ENCODE measurements around the gene ARHGAP40. TPM values are rescaled to one million over a fixed set of nuclear protein-coding genes. Genes with fewer than 3 reads are reported as not detected.

Gene ARHGAP40
- total and polyA plus RNA-seq, 2 of the 13 experiments (the other 11 are each of a cell fraction or from before 2014, with no cell fraction given): 0.75 to 2.1 TPM

- TF ChIP-seq AFF4 (CRISPR knock-in tag; IDR thresholded peaks at IDR 0.05) (no peak; the same call in 1 of the 2 replicates), CREB3 (CRISPR knock-in tag; IDR thresholded peaks at IDR 0.05) (peak; percentile 72; the same call in 1 of the 2 replicates), FOXO1 (CRISPR knock-in tag; IDR thresholded peaks at IDR 0.05) (peak; percentile 97), ARID5B (CRISPR knock-in tag; IDR thresholded peaks at IDR 0.05) (peak; percentile 100), CBX5 (CRISPR knock-in tag; IDR thresholded peaks at IDR 0.05; ENCODE audit: borderline replicate concordance) (peak; percentile 94), CHD2 (IDR thresholded peaks at IDR 0.05; ENCODE audit: low read depth, low read length) (no peak), TP53 (CRISPR knock-in tag; conservative IDR thresholded peaks at IDR 0.05) (no peak), ZFYVE20 (CRISPR knock-in tag; IDR thresholded peaks at IDR 0.05; ENCODE audit: borderline replicate concordance, low read depth) (no peak), NCOR1 (IDR thresholded peaks at IDR 0.05; ENCODE audit: borderline replicate concordance, low read length) (peak; percentile 87; the same call in 1 of the 2 replicates), ZC3H13 (CRISPR knock-in tag; IDR thresholded peaks at IDR 0.05) (no peak), NR2F2 (IDR thresholded peaks at IDR 0.05; ENCODE audit: borderline replicate concordance, low read depth) (peak; percentile 99), ZBED4 (CRISPR knock-in tag; IDR thresholded peaks at IDR 0.05; ENCODE audit: borderline replicate concordance) (no peak; the same call in 1 of the 2 replicates), EZH2 (conservative IDR thresholded peaks at IDR 0.05; ENCODE audit: low read depth, low read length) (no peak), GATAD2A (CRISPR knock-in tag; IDR thresholded peaks at IDR 0.05) (peak; percentile 99), ZBTB34 (CRISPR knock-in tag; IDR thresholded peaks at IDR 0.05) (no peak; the same call in 1 of the 2 replicates), ZFP36 (IDR thresholded peaks at IDR 0.05; ENCODE audit: borderline replicate concordance, low read depth, low read length, partially characterized antibody) (no peak)
Measured at GRCh38 chr20:38604873-38605303, 3.3 kb downstream of the ARHGAP40 start (continued).
